ENCODE results near the gene DBNL.
A peak's percentile ranks its signal among the peaks of the same experiment; 100 is the strongest.

Gene DBNL

DNA sequence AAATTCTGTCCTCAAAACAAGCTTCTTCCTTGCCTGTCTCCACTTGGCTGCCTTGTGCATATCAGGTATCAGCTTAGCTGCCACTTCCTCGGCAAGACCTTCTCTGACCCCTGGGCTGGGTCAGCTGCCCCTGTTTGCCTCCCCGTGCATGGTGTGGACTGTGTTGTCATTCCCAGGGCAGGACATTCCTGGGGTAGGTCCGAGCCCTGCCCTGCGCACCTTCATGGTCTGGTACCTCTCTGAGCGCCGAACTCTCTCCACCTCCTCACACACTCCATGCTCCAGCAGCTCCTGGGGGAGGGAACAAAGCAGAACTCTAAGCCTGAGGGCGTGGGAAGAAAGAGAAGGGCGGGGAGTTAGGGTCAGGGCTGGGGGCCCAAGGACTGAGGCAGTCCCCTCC, 34.0 kb downstream of the DBNL start:
- no peak for DNase-seq

GRCh38 chr7:44079331-44080021, 35.0 kb downstream of the DBNL start:
- DNase-seq, result no peak

- DNase-seq, result no peak
Measured at GRCh38 chr7:44080118-44080517, 35.6 kb downstream of the DBNL start.

DNA sequence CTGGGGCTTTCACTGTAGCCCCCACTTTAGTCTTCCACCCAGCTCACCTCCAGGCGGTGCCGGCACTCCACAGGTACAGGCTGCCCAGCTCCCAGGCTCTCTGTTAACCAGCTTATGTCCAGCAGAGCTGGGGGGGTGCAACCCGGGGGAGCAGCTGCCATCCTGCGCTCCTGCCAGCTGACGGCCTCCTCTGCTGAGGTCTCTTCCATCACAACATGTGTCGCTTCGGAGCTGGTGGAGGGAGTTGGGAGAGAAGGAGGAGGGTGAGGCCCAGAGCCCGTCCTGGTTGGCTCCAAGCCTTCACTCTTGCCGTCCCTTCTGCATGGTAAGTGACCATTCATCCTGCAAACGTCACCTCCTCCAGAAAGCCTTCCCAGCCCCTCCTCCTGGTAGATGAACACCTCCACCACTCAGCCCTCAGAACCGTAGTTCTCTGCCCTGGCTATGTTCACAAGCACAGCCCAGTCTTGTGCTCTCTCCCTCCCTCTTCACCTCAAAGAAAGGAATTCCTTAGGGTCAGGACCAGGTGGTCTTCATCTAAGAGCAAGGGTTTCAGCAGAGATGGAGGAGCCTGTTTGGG, 36.3 kb downstream of the DBNL start:
- DNase-seq, result no peak

DNA sequence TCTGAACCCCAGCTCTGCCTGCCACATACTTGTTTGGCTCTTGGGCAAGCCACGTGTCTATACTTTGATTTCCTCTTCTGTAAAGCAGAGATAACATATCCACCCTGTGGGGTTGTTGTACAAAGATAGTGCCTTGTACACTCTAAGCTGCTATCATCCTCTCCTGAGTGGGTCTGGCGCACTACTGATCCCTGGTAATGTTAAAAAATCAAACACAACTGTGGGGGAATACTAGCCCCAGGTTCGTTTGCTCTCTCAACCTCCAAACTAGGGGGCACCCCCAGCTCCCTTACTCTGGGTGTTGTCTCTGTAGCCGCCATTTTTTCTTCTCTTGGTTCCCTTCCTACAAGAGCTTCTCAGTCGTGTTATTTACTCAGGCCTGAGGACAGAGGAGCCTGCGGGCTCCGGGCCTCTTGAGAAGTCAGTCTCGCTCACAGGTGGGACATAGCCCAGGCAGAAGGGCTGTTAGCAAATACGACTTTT, 36.8 kb downstream of the DBNL start:
- peak in 1 of 2 experiments; percentile 24 for DNase-seq

DNA sequence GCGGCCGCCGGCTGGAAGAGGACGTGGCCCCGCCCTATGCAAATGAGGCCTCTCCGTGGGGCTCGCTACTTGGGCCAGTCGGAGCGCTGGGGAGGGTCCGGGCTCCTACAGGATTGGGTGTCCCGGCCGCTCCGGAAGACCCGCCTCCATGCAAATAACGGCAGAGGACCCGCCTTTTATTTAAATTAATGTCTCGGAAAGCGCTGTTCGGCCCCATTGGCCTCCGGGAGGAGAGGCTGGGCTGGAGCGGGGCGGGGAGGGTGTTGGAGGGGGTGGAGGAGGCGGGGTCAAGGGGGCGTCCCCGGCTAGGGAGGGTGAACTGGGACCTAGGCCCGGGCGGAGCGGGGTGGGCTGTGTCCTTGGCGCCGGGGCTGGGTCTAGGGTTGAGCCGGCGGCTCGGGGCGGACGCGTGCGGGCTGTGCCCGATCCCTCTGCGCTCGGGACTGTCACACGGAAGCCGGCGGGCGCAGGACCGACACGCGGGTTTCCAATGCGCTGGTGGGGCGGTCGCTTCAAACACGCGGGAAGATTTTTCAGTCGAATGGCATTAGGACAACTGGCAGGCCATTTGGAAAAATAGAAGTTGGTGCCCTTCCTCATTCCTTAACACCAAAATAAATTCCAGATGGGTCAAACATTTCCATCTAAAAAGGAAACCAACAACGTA, 38.2 kb downstream of the DBNL start:
- DNase-seq, result peak; percentile 98

GRCh38 chr7:44083796-44084195, 39.3 kb downstream of the DBNL start:
- no peak for DNase-seq

DNA sequence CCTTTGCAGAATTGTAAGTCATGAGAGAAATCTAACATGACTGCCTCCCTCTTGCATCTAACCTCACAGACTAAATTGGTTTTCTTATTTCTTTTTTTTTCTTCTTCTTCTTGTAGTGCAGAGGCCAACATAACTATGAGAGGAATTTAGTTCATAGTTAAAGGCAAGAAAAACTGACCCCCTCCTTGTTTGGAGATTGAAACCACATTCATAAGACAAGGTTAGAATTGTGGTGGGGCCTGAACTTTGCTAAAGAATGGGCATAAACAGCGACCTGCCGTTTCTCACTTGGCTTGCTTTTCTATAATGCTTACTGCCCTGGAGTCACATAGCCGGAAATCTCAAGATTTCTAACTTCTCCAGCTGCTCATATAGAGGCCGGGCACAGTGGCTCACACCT, 40.2 kb downstream of the DBNL start:
- no peak for DNase-seq

- no peak for DNase-seq
Measured at GRCh38 chr7:44085546-44085945, 41.0 kb downstream of the DBNL start.

DNA sequence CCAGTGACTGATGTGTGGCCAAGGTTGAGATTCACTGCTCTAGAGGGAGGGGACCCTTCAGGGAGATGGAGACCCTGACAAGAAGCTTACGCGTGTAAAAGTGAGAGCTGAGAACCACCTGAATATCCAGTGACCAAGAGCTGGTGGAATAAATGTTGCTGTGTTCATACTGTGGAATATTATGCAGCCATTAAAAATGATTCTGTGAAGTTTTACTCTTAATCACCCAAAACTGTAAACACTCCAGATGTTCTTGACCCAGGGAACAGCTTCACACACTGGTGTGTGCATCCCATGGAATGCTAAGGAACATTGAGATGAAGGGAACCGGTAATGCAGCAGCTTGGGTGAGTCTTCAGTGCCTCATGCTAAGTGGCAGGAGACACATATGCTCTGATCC, 42.1 kb downstream of the DBNL start:
- DNase-seq, result no peak

- DNase-seq, result no peak
Measured at GRCh38 chr7:44087911-44088838, 43.7 kb downstream of the DBNL start.

GRCh38 chr7:44093102-44093641, 48.7 kb downstream of the DBNL start:
- DNase-seq, result no peak

DNA sequence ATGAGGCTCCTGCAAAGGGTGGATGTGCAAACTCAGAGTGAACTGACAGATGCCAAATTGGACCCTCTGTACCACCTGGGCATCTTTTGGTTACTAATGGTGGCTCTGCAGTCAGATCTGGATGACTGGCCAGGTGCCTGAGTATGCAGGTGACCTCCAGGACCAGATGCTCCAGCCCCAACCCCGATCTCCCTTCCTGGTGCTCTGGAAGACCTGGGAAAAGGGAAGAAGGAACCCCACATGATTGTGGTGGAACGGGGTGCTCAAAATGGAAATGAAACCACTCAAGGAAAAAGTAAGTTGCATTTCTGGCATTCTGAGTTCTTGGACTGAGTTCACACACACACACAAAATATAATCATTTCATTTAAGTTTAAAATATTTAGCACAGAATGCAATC, 49.9 kb downstream of the DBNL start:
- DNase-seq, result no peak

- no peak for DNase-seq
Measured at GRCh38 chr7:44094883-44095592, 50.5 kb downstream of the DBNL start.

GRCh38 chr7:44095781-44096180, 51.3 kb downstream of the DBNL start:
- no peak for DNase-seq

DNA sequence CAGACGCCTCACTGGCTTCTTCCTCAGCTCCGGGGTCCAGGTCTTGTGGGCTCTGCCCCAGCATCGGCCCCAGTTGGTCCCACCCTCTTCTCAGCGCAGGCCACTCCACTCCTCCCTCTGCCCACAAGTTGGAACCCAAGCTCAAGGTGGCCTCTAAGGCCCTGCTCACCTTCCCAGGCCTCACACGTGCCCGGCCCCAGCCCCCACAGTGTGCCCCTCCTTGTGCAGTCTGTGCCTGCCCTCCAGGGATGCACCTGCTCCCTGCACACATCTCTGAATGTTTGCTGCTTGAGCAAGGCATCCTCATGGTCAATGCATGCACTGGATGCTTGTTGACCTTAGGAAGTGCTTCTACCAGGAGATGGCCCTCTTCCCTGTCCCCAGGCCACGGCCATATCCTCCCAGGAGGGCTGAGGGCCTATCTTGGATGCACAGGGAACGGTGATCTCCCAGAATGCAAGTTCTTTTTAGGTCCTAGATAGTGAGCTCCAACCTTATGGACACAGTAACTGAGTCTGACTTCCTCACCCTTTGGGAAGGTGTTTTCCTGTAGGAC, 51.9 kb downstream of the DBNL start:
- no peak for DNase-seq

- DNase-seq, result no peak
Measured at GRCh38 chr7:44097064-44097932, 52.8 kb downstream of the DBNL start.

GRCh38 chr7:44098092-44099068, 53.9 kb downstream of the DBNL start:
- DNase-seq, result no peak

- no peak for DNase-seq
Measured at GRCh38 chr7:44099669-44100068, 55.2 kb downstream of the DBNL start.
